CD4-positive, alpha-beta memory T cell (primary cell): Measurements from ENCODE around the gene SLC2A10. TPM values are rescaled to one million over a fixed set of nuclear protein-coding genes. Genes with fewer than 3 reads are reported as not detected.

Source experiments
- CTCF ChIA-PET: fragments of 350-600 bp; sonication (Branson Sonifier 250); formaldehyde crosslinking; loops from one replicate; lab custom pipeline; 2021; ENCODE audit warnings: inconsistent platforms; ENCODE audit not compliant: partially characterized antibody; lab: Charles Lee
- POLR2A ChIA-PET: fragments of 350-600 bp; sonication (Branson Sonifier 250); formaldehyde crosslinking; loops from one replicate; lab custom pipeline; 2021; ENCODE audit not compliant: partially characterized antibody; lab: Charles Lee
- DNase-seq, 5 donors: peaks; one replicate each; pipeline versions ENCODE4 v3.0.0 to v3.0.0-alpha.2; 2020 to 2022; ENCODE audit warnings: mixed read lengths in 1 of 5
- H3K27ac ChIP-seq: one replicate; pipeline ENCODE4 v1.7.0; 2013; ENCODE audit warnings: low read depth, low read length
- H3K27me3 ChIP-seq: 2 replicates; pipeline ENCODE4 v1.7.0; 2013; ENCODE audit warnings: mild to moderate bottlenecking, low read length, moderate library complexity; ENCODE audit not compliant: insufficient read depth
- H3K36me3 ChIP-seq: 2 replicates; pipeline ENCODE4 v1.7.0; 2013; ENCODE audit warnings: mild to moderate bottlenecking, low read length, moderate library complexity; ENCODE audit not compliant: insufficient read depth
- H3K4me1 ChIP-seq: 2 replicates; pipeline ENCODE4 v1.7.0; 2013; ENCODE audit warnings: mild to moderate bottlenecking, low read length, moderate library complexity; ENCODE audit not compliant: insufficient read depth
- H3K4me3 ChIP-seq, 2 donors: one replicate each; pipeline ENCODE4 v1.7.0; 2013; ENCODE audit warnings: low read length in 2 of 2, mild to moderate bottlenecking in 1 of 2
- H3K9me3 ChIP-seq, 2 donors: one replicate each; pipeline ENCODE4 v1.7.0; 2013; ENCODE audit warnings: low read length in 2 of 2, control low read depth in 1 of 2; ENCODE audit not compliant: control insufficient read depth in 1 of 2
- H3K27ac Mint-ChIP-seq, 7 donors: one replicate each; pipeline ENCODE4 v1.8.0; 2020 to 2021; ENCODE audit warnings: mixed read lengths in 7 of 7, mild to moderate bottlenecking in 6 of 7, inconsistent platforms in 3 of 7, moderate library complexity in 3 of 7
- H3K27me3 Mint-ChIP-seq, 2 donors: one replicate each; pipeline ENCODE4 v1.8.0; 2020 to 2021; ENCODE audit warnings: mixed read lengths in 2 of 2
- H3K36me3 Mint-ChIP-seq, 2 donors: one replicate each; pipeline ENCODE4 v1.8.0; 2020 to 2021; ENCODE audit warnings: mixed read lengths in 2 of 2, inconsistent platforms in 1 of 2, mild to moderate bottlenecking in 1 of 2
- H3K4me1 Mint-ChIP-seq, 4 donors: one replicate each; pipeline ENCODE4 v1.8.0; 2020 to 2021; ENCODE audit warnings: mixed read lengths in 4 of 4, mild to moderate bottlenecking in 1 of 4
- H3K4me3 Mint-ChIP-seq, 8 donors: one replicate each; pipeline ENCODE4 v1.8.0; 2020 to 2021; ENCODE audit warnings: mixed read lengths in 8 of 8, mild to moderate bottlenecking in 7 of 8, moderate library complexity in 6 of 8, inconsistent platforms in 3 of 8
- H3K9me3 Mint-ChIP-seq, 8 donors: one replicate each; pipeline ENCODE4 v1.8.0; 2020 to 2021; ENCODE audit warnings: mixed read lengths in 8 of 8, mild to moderate bottlenecking in 5 of 8, inconsistent platforms in 3 of 8, moderate library complexity in 1 of 8
- intact Hi-C: fragments of 100-400 bp; cut with micrococcal nuclease; formaldehyde crosslinking; loops from one replicate; pipeline ENCODE4 v1.15.1; 2023
- polyA plus RNA-seq, 2 donors: library from polyadenylated mRNA; unstranded; fragments of 300-500 nt; fragmentation: Illumina TruSeq; gene quantifications; one replicate each; pipeline ENCODE4 v1.2.3, GENCODE V29; 2021
- total RNA-seq, 2 experiments: library from RNA; stranded (reverse); gene quantifications; one replicate each; pipeline ENCODE4 v1.2.3, GENCODE V29; 2021

Gene SLC2A10
- total and polyA plus RNA-seq, 4 experiments from 2014 or later, result not detected

- H3K27me3 ChIP-seq, result no peaks in the 10 kb centered on the region
- H3K27ac ChIP-seq, result no peak overlapping the region
- H3K4me1 Mint-ChIP-seq, result peaks cover 40 to 64% (median 53%) of the 10 kb centered on the region in 4 donors
- peaks cover 40% of the 10 kb centered on the region for H3K4me1 ChIP-seq
- H3K4me3 ChIP-seq, result no peak overlapping the region
- H3K9me3 ChIP-seq, result no peaks in the 10 kb centered on the region
- intact Hi-C loops, result loop anchor here (10.0 kb wide), 1 partner anchor 888 kb away; the partner anchor contains the start of genes DNTTIP1 and WFDC3
- no peak for DNase-seq
- POLR2A ChIA-PET, result no interaction called here
- peak overlapping the region in 4 of 7 donors; percentile 9 to 81 (median 37) for H3K27ac Mint-ChIP-seq
- H3K27me3 Mint-ChIP-seq, result no peaks in the 10 kb centered on the region
- H3K9me3 Mint-ChIP-seq, result no peaks in the 10 kb centered on the region
- peaks cover 23% of the 10 kb centered on the region for H3K36me3 ChIP-seq
- CTCF ChIA-PET, result interaction anchor here (0.8 to 1.3 kb wide), 4 partner anchors 11 to 551 kb away, joined by 3 to 5 read pairs (median 4); no protein-coding TSS in a partner anchor
- peak overlapping the region in 1 of 8 donors; percentile 9 for H3K4me3 Mint-ChIP-seq
- peaks cover 15 to 34% of the 10 kb centered on the region in 2 donors for H3K36me3 Mint-ChIP-seq
Observed at GRCh38 chr20:46683011-46683667, 26.3 kb upstream of the SLC2A10 start.

GRCh38 chr20:46683668-46683938 is 25.8 kb upstream of the SLC2A10 start:
- no peaks in the 10 kb centered on the region for H3K27me3 ChIP-seq
- Mint-ChIP-seq H3K27me3 (no peaks in the 10 kb centered on the region), H3K36me3 (peaks cover 15 to 38% of the 10 kb centered on the region in 2 donors), H3K4me3 (peak overlapping the region in 1 of 8 donors; percentile 9), H3K9me3 (no peaks in the 10 kb centered on the region), H3K27ac (peak overlapping the region in 2 of 7 donors; percentile 55 to 81), H3K4me1 (peaks cover 40 to 68% (median 57%) of the 10 kb centered on the region in 4 donors)
- peak in 1 of 5 donors; percentile 33 for DNase-seq
- H3K9me3 ChIP-seq, result no peaks in the 10 kb centered on the region
- peaks cover 45% of the 10 kb centered on the region for H3K4me1 ChIP-seq
- POLR2A ChIA-PET, result no interaction called here
- no peak overlapping the region for H3K4me3 ChIP-seq
- CTCF ChIA-PET, result interaction anchor here (0.8 to 1.4 kb wide), 4 partner anchors 15 to 551 kb away, joined by 3 to 5 read pairs (median 3); no protein-coding TSS in a partner anchor
- peaks cover 23% of the 10 kb centered on the region for H3K36me3 ChIP-seq
- no peak overlapping the region for H3K27ac ChIP-seq
- intact Hi-C loops, result loop anchor here (10.0 kb wide), 1 partner anchor 889 kb away; the partner anchor contains the start of genes DNTTIP1 and WFDC3

GRCh38 chr20:46683939-46684750 is 25.3 kb upstream of the SLC2A10 start:
- Histone ChIP-seq H3K27ac (no peak overlapping the region), H3K4me1 (peaks cover 46% of the 10 kb centered on the region), H3K27me3 (no peaks in the 10 kb centered on the region), H3K9me3 (no peaks in the 10 kb centered on the region), H3K4me3 (no peak overlapping the region), H3K36me3 (peaks cover 23% of the 10 kb centered on the region)
- no peak for DNase-seq
- Mint-ChIP-seq H3K9me3 (no peaks in the 10 kb centered on the region), H3K27me3 (no peaks in the 10 kb centered on the region), H3K4me1 (peaks cover 40 to 70% (median 57%) of the 10 kb centered on the region in 4 donors), H3K27ac (peak overlapping the region in 3 of 7 donors; percentile 1 to 55 (median 39)), H3K36me3 (peaks cover 15 to 40% of the 10 kb centered on the region in 2 donors), H3K4me3 (no peak overlapping the region)
- ChIA-PET POLR2A (no interaction called here), CTCF (interaction anchor here (1.2 to 1.4 kb wide), 2 partner anchors 14 to 163 kb away, joined by 3 to 5 read pairs; no protein-coding TSS in a partner anchor)
- intact Hi-C loops, result loop anchor here (10.0 kb wide), 1 partner anchor 889 kb away; the partner anchor contains the start of genes DNTTIP1 and WFDC3

DNA sequence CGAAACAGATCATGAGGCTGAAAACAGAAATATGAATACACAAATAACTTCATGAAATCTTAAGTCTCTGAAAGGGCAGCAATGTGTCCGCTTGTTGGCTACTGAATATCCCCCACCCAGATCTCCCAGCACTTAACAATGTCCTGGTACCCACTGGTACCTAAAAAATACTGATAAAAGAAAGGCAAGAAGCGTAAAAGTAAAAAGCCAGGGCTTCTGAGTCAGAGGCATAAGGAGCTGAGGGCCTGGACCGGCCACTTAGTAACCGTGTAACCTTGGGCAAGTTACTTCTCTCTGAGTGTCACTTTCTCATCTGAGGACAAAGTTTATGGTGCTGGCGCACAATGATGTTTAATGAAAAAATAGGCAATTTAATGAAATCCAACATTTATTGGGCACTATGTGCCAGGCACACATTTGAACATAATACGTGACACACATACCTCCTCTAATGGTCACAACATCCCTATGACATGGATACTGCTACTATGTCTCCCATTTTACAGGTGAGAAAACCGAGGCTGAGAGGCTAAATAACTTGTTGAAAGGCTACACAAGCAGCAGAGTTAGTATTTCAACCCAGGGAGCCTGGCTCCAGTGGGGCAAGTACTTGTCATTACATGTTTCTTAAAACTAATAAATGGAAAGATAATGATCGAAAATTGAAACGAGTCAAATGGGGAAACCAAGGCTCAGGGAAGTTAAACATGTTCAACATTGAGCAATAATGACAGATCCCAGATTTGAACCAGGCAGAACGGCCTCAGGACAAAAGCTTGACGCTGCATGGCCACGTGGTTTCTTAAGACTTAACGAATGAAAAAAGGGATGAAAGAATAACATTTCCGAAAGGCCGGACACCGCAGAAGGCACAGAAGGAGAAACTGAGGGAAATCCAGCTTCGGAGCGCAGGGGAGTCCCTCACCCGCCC is 21.0 kb upstream of the SLC2A10 start:
- no peaks in the 10 kb centered on the region for H3K27me3 Mint-ChIP-seq
- POLR2A ChIA-PET, result interaction anchor here (1.1 kb wide), 1 partner anchor 12 kb away, joined by 5 read pairs; no protein-coding TSS in a partner anchor
- Histone ChIP-seq H3K4me1 (peaks cover 46% of the 10 kb centered on the region), H3K9me3 (no peaks in the 10 kb centered on the region), H3K36me3 (peaks cover 16% of the 10 kb centered on the region), H3K27ac (peak overlapping the region; percentile 85), H3K4me3 (peak overlapping the region; percentile 59 to 92), H3K27me3 (no peaks in the 10 kb centered on the region)
- H3K4me1 Mint-ChIP-seq, result peaks cover 34 to 54% (median 48%) of the 10 kb centered on the region in 4 donors
- no peak for DNase-seq
- peak overlapping the region; percentile 95 to 100 (median 98) for H3K4me3 Mint-ChIP-seq
- intact Hi-C loops, result loop anchor here (1.0 to 10.0 kb wide), 5 partner anchors 7 to 1801 kb away; partner anchors contain the start of genes DNTTIP1, ELMO2, WFDC3 and YWHAB
- peak overlapping the region; percentile 82 to 96 (median 94) for H3K27ac Mint-ChIP-seq
- H3K9me3 Mint-ChIP-seq, result peaks cover 0 to 2% (median 0%) of the 10 kb centered on the region in 8 donors
- peaks cover 15 to 39% of the 10 kb centered on the region in 2 donors for H3K36me3 Mint-ChIP-seq
- CTCF ChIA-PET, result interaction anchor here (0.6 kb wide), 1 partner anchor 221 kb away, joined by 5 read pairs; no protein-coding TSS in a partner anchor

GRCh38 chr20:46689082-46689753 is 20.2 kb upstream of the SLC2A10 start, which contains the start of gene TP53RK:
Gene TP53RK, minus strand, starts transcription at chr20:46689444. Its CDS starts 30 bp downstream, at chr20:46689414.
- Histone ChIP-seq H3K4me1 (peaks cover 46% of the 10 kb centered on the region), H3K27me3 (no peaks in the 10 kb centered on the region), H3K27ac (peak within 1 kb of the TSS; percentile 85), H3K9me3 (no peaks in the 10 kb centered on the region), H3K36me3 (peaks cover 16% of the 10 kb centered on the region), H3K4me3 (peak within 1 kb of the TSS; percentile 59 to 92)
- ChIA-PET POLR2A (interaction anchor here (1.1 kb wide), 1 partner anchor 12 kb away, joined by 5 read pairs; no protein-coding TSS in a partner anchor), CTCF (interaction anchor here (1.6 kb wide), 1 partner anchor 9 kb away, joined by 13 read pairs; no protein-coding TSS in a partner anchor)
- DNase-seq, result peak; percentile 95 to 98 (median 96)
- Mint-ChIP-seq H3K36me3 (peaks cover 15 to 31% of the 10 kb centered on the region in 2 donors), H3K27ac (peak within 1 kb of the TSS; percentile 84 to 100 (median 97)), H3K9me3 (peaks cover 0 to 2% (median 0%) of the 10 kb centered on the region in 8 donors), H3K27me3 (no peaks in the 10 kb centered on the region), H3K4me3 (peak within 1 kb of the TSS; percentile 95 to 100 (median 98)), H3K4me1 (peaks cover 27 to 48% (median 41%) of the 10 kb centered on the region in 4 donors)
- intact Hi-C loops, result loop anchor here (1.0 to 10.0 kb wide), 5 partner anchors 8 to 1802 kb away; partner anchors contain the start of genes DNTTIP1, ELMO2, WFDC3 and YWHAB
